Esophagus mucosa (tissue), 1 donor: Measurements from ENCODE around the gene SCAMP3. TPM values are rescaled to one million over a fixed set of nuclear protein-coding genes. Genes with fewer than 3 reads are reported as not detected.
A peak's percentile ranks its signal among the peaks of the same experiment; 100 is the strongest.
"Not testable (repeated sequence)": the region's sequence is repeated elsewhere in the genome, so short reads cannot be mapped to it uniquely, and the experiment has no call there.

Experiments used
- ATAC-seq: fragments of 200-7000 bp; cut with Tn5 transposase; one replicate; pipeline ENCODE4 v1.9.1; 2020
- total RNA-seq: library from RNA; stranded (reverse); gene quantifications from one replicate; pipeline ENCODE4 v1.2.4, GENCODE V29; 2023
- donor health status: DM: yes; HTN: yes; CAD: no.

SCAMP3 gene
- 43.3 TPM for total RNA-seq

- peak; percentile 95 for ATAC-seq
Measured at GRCh38 chr1:155261852-155262673, at the start of gene SCAMP3. TSS of gene SCAMP3 (minus strand) at chr1:155262360. CDS start at chr1:155262151, 209 bp downstream.

- ATAC-seq = peak; percentile 4
Measured at GRCh38 chr1:155309423-155310021, 47.4 kb upstream of the SCAMP3 start.

DNA sequence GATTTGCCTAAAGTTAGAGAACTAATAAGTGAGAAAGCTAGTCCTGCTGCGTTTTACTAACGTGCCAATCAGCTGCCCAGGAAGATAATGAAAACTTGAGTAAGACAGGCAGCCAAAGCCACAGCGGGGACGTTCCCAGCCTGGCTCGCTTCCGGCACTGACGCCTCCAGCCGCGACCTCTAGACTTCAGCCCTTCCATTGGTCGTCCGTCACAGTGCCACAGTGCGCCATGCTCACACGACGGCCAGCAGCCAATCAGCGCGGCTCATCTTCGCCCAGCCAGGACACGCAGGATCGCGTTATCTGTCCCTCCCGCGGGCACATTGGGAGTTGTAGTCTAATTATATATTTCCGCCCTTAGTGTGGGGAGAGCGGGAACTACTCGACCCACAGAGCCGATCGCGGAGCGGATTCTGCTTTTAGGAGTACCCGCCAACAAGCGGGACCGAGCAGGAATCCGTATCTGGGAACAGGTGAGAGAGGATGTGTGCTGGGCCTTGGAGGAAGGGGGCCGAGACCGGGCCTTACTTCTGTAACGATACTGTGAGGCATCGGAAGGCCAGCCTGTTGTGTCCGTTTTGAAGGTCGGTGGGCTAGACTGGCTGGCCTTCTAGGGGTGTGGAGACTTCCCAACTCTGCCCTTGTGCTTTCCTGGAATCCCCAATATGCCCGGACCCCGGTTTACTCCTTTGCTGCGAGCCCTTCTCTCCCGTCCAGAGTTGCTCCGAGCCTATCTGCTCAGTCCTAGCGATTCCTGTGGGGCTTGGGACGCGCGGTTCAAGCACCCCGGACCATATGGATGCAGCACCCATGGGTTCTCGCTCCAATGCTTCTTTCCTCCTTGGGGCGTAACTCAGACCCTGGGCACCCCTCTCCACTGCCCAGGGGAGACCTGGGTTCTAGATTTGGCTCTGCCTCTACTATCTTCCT is 46.6 kb upstream of the SCAMP3 start, which contains the start of gene FDPS:
FDPS (plus strand) TSS at position 374 of the 930 bp plus-strand sequence. CDS start 924 bp downstream, outside the sequence.
- ATAC-seq = peak; percentile 99

DNA sequence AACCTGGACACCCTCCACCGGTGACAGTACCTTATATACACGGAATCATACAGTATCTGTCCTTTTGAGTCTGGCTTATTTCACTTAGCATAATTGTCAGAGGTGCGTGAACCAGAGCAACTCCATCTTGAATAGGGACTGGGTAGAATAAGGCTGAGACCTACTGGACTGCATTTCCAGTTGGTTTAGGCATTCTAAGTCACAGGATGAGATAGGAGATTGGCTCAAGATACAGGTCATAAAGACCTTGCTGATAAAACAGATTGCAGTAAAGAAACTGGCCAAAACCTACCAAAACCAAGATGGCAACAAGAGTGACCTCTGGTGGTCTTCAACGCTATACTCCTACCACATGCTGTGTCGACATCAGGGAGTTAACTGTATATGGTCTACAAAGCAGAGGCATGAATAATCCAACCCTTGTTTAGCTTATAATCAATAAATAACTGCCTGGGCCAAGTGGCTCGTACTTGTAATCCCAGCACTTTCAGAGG is 45.1 kb upstream of the SCAMP3 start:
- ATAC-seq = no peak

GRCh38 chr1:155305881-155306391 is 43.8 kb upstream of the SCAMP3 start:
- ATAC-seq = no peak

GRCh38 chr1:155304558-155305063 is 42.5 kb upstream of the SCAMP3 start:
- ATAC-seq = no peak

DNA sequence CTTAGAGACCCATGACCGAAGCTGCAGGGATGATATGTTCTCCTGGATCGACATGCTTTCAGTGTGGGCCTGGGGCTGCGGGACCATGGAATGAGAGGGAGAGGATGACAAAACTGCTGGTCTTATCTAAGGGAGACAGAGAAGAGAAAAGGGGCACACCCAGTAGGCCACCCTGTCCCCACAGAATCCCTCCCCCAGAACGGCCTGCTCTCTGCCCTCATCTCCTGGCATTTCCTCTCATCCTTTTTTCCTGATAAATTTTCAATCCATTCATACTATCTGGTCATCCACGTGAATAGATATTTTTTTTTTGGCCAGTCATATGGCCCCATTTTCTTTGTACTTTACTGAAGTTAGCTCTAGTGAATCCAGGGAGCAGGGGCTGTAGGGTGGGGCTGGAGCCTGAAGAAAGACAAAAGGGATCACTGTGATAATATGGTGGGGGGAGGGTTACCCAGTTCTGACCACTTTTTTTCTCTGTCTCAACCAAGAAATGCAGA is 39.2 kb upstream of the SCAMP3 start, which contains the start of gene PKLR:
PKLR (minus strand) TSS at position 97 of the 500 bp plus-strand sequence; CDS start at position 54, 43 bp downstream.
- no peak for ATAC-seq

- ATAC-seq = no peak
Measured at GRCh38 chr1:155300553-155301329, 38.6 kb upstream of the SCAMP3 start.

GRCh38 chr1:155300024-155300423 is 37.9 kb upstream of the SCAMP3 start:
- no peak for ATAC-seq

DNA sequence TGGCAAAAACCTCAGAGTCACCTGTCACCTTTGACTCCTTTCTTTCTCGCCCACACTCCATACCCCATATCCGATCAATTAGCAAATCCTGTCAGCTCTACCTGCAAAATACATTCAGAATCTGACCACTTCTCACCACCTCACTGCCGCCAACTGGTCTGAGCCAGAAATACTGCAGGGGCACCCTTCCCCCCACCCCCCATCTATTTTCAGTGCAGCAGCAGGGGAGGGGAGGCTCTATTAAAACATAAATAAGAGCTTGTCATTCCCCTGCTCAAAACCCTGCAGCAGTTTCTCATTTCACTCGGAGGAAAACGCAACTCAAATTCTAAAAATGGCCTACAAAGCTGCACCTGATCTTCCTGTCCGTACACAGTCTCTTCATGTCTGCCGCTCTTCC is 35.2 kb upstream of the SCAMP3 start:
- no peak for ATAC-seq

GRCh38 chr1:155296661-155297060 is 34.5 kb upstream of the SCAMP3 start:
- ATAC-seq = no peak

DNA sequence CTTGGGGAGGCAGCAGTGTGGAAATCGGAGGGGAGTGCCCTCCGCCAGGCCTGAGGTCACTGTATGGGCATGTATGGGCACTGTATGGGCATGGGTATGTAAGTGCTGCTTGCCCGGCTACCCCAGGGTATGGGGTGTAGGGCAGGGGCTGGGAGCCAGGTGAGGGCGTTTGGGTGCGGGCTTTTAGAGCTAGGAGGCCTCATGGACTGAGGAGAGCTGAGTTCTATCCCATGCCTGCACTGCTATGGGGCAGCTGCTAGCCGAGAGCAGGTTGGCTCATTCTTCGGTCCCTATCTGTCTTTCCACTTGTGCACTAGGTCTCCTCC is 33.7 kb upstream of the SCAMP3 start:
- peak; percentile 54 for ATAC-seq

GRCh38 chr1:155295183-155295941 is 33.2 kb upstream of the SCAMP3 start:
- ATAC-seq = peak; percentile 68

DNA sequence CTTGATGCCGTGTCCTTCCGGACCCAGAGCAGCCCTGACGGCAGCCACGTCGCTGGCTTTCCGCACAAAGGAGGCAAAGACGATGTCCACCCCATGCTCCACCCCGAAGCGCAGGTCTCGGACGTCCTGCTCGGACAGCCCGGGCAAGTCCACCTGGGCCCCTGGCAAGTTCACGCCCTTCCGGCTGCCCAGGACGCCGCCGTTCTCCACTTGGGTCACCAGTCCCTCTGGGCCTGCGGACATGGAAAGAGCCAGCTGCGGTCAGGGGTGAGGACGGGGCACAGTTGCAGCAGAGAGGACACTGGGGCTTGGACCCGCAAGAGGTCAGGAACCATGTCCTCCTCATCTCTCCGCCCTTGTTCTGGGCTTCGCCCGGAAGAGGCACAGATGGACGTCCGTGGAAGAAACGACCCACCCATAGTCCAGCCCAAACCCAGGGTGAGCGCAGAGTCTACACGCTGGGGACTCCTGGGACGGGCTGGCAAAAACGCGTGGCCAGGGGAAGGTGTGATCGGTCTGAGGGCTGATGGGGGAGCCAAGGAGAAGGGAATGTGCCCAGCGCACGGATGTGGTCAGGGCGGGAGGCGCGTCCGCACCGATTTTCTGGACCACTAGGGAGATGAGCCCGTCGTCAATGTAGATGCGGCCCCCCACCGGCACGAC is 32.5 kb upstream of the SCAMP3 start:
- peak; percentile 21 for ATAC-seq

DNA sequence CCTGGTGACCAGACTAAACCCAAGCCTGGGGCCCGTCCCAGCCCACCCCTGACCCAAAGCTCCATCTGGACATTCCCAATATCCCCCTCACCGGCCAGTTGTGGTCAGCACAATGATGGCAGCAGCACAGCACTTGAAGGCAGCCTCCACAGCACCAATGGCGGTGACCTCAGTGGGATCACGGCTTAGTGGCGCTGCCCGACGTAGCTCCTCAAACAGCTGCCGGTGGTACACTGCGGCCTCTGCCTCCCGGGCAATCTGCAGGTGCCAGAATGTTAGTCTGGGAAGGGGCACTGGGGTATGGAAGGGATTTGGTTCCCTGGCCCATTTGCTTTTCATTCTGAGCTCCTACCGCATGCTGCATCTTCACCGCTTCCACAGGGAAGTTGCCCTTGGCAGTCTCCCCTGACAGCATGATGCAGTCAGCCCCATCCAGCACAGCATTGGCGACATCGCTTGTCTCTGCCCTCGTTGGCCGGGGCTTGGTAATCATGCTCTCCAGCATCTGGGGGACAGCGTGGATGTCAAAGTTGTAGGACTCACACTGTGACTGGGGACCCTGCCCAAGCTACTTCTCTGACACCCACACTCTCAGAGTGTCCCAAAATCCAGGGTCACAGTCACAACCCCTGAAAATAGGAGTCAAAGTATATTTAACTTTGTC is 31.1 kb upstream of the SCAMP3 start:
- ATAC-seq = no peak

DNA sequence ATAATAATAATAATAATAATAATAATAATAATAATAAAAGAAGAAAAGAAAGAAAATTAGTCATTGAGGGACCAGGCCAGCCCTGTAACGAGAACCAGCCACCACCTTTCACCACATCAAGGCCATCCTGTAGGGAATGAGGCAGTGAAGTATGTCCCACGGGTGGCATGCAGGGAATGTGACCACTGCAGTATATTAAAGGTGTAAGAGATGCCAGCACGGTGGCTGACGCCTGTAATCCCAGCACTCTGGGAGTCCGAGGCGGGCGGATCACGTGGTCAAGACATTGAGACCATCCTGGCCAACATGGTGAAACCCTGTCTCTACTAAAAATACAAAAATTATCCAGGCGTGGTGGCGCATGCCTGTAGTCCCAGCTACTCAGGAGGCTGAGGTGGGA is 28.8 kb upstream of the SCAMP3 start:
- not testable (repeated sequence) for ATAC-seq

- ATAC-seq = no peak
Measured at GRCh38 chr1:155287987-155288543, 25.9 kb upstream of the SCAMP3 start.

DNA sequence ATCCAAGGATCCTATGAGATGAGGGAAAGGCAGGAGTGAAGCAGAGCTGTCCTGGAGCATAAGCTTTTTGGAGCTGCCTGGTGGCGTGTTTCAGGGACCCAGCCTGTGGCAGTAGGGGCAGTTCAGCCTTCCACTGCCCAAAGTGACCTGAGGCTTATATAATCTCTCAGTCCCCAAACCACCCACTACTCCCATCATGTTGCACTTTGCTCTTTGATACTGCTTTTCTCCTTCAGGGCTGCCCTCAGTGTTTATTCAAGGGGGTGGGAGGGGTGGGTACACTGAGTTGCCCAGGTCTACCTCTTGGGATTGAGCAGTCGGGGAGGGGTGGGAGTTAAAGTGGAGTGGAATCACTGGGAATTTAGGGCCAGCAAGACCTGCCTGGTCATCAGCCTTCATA is 24.4 kb upstream of the SCAMP3 start:
- ATAC-seq = no peak

DNA sequence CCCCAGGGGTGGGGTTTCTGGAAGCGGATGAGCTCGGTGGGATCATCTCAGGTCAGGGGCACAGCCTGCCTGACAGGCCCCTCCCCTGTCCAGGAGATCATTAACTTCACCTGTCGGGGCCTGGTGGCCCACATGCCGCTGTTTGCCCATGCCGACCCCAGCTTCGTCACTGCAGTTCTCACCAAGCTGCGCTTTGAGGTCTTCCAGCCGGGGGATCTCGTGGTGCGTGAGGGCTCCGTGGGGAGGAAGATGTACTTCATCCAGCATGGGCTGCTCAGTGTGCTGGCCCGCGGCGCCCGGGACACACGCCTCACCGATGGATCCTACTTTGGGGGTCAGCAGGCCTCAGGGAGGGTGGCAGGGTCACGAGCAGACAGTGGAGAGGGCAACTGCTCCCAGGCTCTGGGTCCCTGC is 23.5 kb upstream of the SCAMP3 start:
- no peak for ATAC-seq
